GM21529 (cell line): Measurements from ENCODE around the gene ZNF593OS.

ENCODE experiments used
- ATAC-seq: cut with Tn5 transposase; IDR thresholded peaks from one replicate; pipeline ENCODE4 v1.9.1; 2021; ENCODE audit not compliant: unreplicated experiment

Gene ZNF593OS

GRCh38 chr1:26127235-26128163, 44.1 kb downstream of the ZNF593OS start:
- ATAC-seq, result no peak

- ATAC-seq, result no peak
Observed at GRCh38 chr1:26126321-26127084, 45.1 kb downstream of the ZNF593OS start.

- ATAC-seq, result no peak
Observed at GRCh38 chr1:26125946-26126320, 45.7 kb downstream of the ZNF593OS start.

- ATAC-seq, result no peak
Observed at GRCh38 chr1:26125382-26125781, 46.2 kb downstream of the ZNF593OS start.

- no peak for ATAC-seq
Observed at GRCh38 chr1:26124418-26125331, 47.0 kb downstream of the ZNF593OS start.

GRCh38 chr1:26122988-26123973, 48.4 kb downstream of the ZNF593OS start:
- no peak for ATAC-seq

- ATAC-seq, result no peak
Observed at GRCh38 chr1:26121854-26122773, 49.5 kb downstream of the ZNF593OS start.

GRCh38 chr1:26119892-26120608, 51.6 kb downstream of the ZNF593OS start:
- no peak for ATAC-seq
